ENCODE data around the gene HECTD4. TPM values are rescaled to one million over a fixed set of nuclear protein-coding genes. Genes with fewer than 3 reads are reported as not detected.

Gene HECTD4
- total and polyA plus RNA-seq, 9 of the 15 experiments (the other 6 are each of a cell fraction or from before 2014, with no cell fraction given): 3.5 to 33.3 (median 13.5) TPM

GRCh38 chr12:112125250-112125999, 256.8 kb downstream of the HECTD4 start, which contains the start of gene TRAFD1 (continued):
- no peak for TF ChIP-seq BRD4 (IDR thresholded peaks at IDR 0.05)
- TF ChIP-seq MAZ (CRISPR knock-in tag; conservative IDR thresholded peaks at IDR 0.05 in 1 of 2, IDR thresholded peaks at IDR 0.05 in 1 of 2): peak; percentile 38 to 56; a peak in 3 of 4 replicates
- TF ChIP-seq FOSL1 (tag; conservative IDR thresholded peaks at IDR 0.05): no peak
- TF ChIP-seq NR3C1 (CRISPR knock-in tag; IDR thresholded peaks at IDR 0.05): no peak
- peak; percentile 99 for TF ChIP-seq MBD2 (IDR thresholded peaks at IDR 0.05; ENCODE audit: borderline replicate concordance, low read depth)
- TF ChIP-seq ZFP1 (CRISPR knock-in tag; IDR thresholded peaks at IDR 0.05): no peak
- TF ChIP-seq BCOR (IDR thresholded peaks at IDR 0.05): 0 out of 2 replicates have a peak, but pooled peaks have one; percentile 9
- no peak; a peak in 1 of 4 replicates for TF ChIP-seq FOXA3 (CRISPR knock-in tag; conservative IDR thresholded peaks at IDR 0.05 in 1 of 2, IDR thresholded peaks at IDR 0.05 in 1 of 2)
- no peak for TF ChIP-seq NFIX (CRISPR knock-in tag; IDR thresholded peaks at IDR 0.05; ENCODE audit: low read depth)
- 0 out of 2 replicates have a peak, but pooled peaks have one; percentile 51 for TF ChIP-seq ZNF511 (CRISPR knock-in tag; IDR thresholded peaks at IDR 0.05)
- no peak for TF ChIP-seq ETS2 (tag; IDR thresholded peaks at IDR 0.05; ENCODE audit: borderline replicate concordance, poor library complexity, severe bottlenecking)
- no peak for TF ChIP-seq GATAD2A (IDR thresholded peaks at IDR 0.05)
- TF ChIP-seq ZNF274 (IDR thresholded peaks at IDR 0.05; ENCODE audit: borderline replicate concordance, low read depth, low read length): no peak
- peak; percentile 76 for TF ChIP-seq CREM (IDR thresholded peaks at IDR 0.05; ENCODE audit: low read depth)
- no peak for TF ChIP-seq ZNF830 (CRISPR knock-in tag; IDR thresholded peaks at IDR 0.05)
- no peak for TF ChIP-seq GMEB1 (CRISPR knock-in tag; IDR thresholded peaks at IDR 0.05)
- TF ChIP-seq ZNF77 (CRISPR knock-in tag; IDR thresholded peaks at IDR 0.05): no peak
- TF ChIP-seq IRF2 (CRISPR knock-in tag; IDR thresholded peaks at IDR 0.05): no peak
- TF ChIP-seq ZKSCAN3 (CRISPR knock-in tag; IDR thresholded peaks at IDR 0.05): no peak
- TF ChIP-seq ZNF174 (CRISPR knock-in tag; IDR thresholded peaks at IDR 0.05): no peak
- no peak for TF ChIP-seq KLF10 (CRISPR knock-in tag; IDR thresholded peaks at IDR 0.05)
- TF ChIP-seq ZBTB49 (CRISPR knock-in tag; IDR thresholded peaks at IDR 0.05; ENCODE audit: borderline replicate concordance): no peak
- no peak for TF ChIP-seq TCF15 (CRISPR knock-in tag; IDR thresholded peaks at IDR 0.05)
- no peak for TF ChIP-seq SRSF1 (IDR thresholded peaks at IDR 0.05; ENCODE audit: low read depth, low read length)
- no peak for TF ChIP-seq ZNF699 (CRISPR knock-in tag; IDR thresholded peaks at IDR 0.05; ENCODE audit: insufficient replicate concordance)
- no peak for TF ChIP-seq SRSF7 (optimal IDR thresholded peaks at IDR 0.05; ENCODE audit: low read depth, low read length)

Measured in K562 (cell line).